HG02588 (cell line): ENCODE data around the gene POU5F1.
A peak's percentile ranks its signal among the peaks of the same experiment; 100 is the strongest.
"Not testable (repeated sequence)": the region's sequence is repeated elsewhere in the genome, so short reads cannot be mapped to it uniquely, and the experiment has no call there.

Experiments
- ATAC-seq: cut with Tn5 transposase; IDR thresholded peaks from one replicate; pipeline ENCODE4 v1.9.1; 2021; ENCODE audit warnings: mild to moderate bottlenecking, moderate library complexity; ENCODE audit not compliant: unreplicated experiment

POU5F1 gene

GRCh38 chr6:31170600-31170881 lies at the start of gene POU5F1:
Gene POU5F1 (minus strand): TSS chr6:31170682. CDS start chr6:31170620, 62 bp downstream.
- ATAC-seq = no peak

GRCh38 chr6:31216208-31216898 lies 45.9 kb upstream of the POU5F1 start:
- ATAC-seq = no peak

GRCh38 chr6:31215216-31215615 lies 44.7 kb upstream of the POU5F1 start:
- not testable (repeated sequence) for ATAC-seq

DNA sequence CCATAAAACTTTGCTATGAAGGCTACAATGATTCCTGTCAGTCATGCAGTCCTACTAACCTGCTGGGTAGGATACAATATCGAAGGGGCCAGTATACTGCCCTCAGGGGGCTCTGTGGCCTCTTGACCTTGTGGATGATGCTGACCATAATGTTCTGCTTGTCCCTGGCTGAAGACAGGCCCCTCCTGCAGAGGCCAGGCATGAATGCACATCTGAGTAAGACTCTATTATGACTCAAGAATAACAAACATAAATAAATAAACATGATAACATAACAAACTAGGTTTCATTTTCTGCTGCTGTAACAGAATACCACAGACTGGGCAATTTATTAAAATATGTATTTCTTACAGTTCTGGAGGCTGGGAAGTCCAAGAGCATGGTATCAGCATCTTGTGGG lies 44.0 kb upstream of the POU5F1 start:
- ATAC-seq = no peak

- ATAC-seq = no peak
Observed at GRCh38 chr6:31210741-31211532, 40.5 kb upstream of the POU5F1 start.

DNA sequence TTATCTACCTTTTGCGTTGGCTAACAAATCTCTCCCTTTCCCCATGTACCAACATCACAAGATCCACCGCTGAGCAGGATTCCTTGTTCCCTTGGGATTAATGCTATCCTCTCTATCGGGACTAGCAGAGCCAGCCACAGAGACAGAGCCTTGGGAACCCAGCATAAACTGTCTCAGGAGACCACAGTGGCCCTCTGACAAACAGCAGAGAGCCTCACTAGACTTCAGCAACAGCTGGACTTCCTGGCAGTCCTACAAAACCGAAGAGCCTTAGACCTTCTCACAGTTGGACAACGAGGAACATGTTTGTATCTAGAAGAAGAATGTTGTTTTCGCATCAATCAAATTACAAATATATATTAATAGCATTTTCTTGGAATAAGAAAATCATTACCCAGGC lies 39.6 kb upstream of the POU5F1 start:
- no peak for ATAC-seq

- no peak for ATAC-seq
Observed at GRCh38 chr6:31209137-31209536, 38.7 kb upstream of the POU5F1 start.

DNA sequence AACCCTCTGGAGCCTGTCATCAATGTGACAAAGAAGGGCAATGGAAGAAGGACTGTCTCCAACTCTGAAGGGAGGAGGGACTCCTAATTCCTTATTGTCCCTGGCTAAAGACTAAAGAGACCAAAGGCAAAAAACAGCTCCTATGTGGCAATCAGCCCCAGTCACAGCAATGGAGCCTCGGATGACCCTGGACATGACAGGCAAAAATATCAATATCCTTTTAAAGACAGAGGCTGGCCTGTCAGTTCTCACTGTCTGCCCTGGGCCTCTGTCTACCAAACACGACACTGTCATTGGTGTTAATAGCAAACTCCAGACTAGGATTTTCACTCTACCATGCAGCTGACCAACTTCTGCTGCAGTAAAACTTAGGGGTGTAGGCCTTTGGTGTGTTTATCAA lies 38.0 kb upstream of the POU5F1 start:
- no peak for ATAC-seq

DNA sequence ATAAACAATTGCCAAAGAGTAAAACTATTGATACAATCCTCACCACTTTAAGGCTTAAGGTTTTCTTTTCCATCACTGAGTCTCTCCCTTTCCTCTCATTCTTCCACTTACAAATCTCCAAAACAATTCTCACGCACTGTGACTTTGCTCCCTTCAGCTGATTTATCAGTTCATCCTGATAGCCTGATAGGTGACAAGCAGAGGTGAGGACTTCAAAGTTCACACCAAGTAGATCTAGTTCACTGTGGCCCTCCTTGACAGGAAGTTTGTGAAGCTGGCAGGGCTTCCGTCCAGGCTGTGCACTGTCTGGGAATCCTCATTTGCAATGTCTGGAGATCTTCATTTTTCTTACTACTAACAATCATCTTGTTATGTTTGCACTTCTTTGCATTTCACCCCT lies 35.2 kb upstream of the POU5F1 start:
- no peak for ATAC-seq

DNA sequence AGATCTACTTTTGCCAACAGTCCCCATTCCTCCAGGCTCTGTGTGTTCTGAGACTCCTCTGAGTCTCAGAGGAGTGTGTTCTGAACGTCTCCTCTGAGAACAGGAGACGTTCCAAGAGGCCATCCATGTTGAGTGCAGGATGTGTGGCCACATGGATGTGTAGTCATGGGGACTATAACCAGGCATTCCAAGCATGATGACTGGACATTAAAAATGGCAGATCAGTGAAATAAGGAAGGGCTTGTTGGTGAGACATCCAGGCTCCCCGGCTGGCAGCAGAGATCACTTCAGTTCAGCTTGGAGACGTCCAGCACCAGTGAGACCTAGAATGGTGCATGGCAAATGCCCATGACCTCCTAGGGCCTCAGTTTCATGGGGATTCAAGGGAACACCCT lies 34.3 kb upstream of the POU5F1 start:
- no peak for ATAC-seq

DNA sequence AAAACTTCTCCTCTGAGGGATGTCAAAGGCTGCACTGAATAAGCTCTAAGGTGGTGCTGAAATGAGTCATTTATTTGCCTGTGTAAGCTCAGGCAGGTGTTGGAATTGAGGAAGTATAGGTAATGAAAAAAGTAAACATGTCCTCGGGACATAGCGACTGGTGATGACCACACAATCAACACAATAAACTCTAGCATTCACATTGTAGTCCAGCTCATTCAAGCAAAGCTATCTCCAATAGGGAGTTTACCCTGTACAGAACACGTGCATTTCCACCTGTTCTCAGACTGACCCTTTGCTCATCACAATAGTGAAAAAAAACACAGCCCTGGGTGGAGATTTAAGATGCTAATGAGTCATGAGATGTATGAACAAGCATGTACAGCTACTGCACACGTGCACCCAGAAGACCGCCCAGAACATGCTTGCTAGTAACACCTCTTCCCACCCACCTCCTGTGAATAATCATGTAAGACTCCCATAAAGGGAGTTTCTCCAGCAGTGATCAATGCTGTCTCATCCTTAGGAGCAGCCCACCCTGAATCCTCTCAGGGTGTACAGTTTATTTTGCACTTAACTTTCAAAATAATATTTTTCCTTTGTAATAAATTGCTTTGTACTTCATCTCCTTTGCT lies 33.0 kb upstream of the POU5F1 start:
- peak; percentile 57 for ATAC-seq

- ATAC-seq = no peak
Observed at GRCh38 chr6:31202259-31203166, 32.0 kb upstream of the POU5F1 start.

- ATAC-seq = not testable (repeated sequence)
Observed at GRCh38 chr6:31199105-31199452, 28.6 kb upstream of the POU5F1 start.

- ATAC-seq = peak; percentile 63
Observed at GRCh38 chr6:31197559-31198305, 27.2 kb upstream of the POU5F1 start.

GRCh38 chr6:31196251-31197022 lies 26.0 kb upstream of the POU5F1 start:
- ATAC-seq = not testable (repeated sequence)

GRCh38 chr6:31195308-31195979 lies 25.0 kb upstream of the POU5F1 start:
- not testable (repeated sequence) for ATAC-seq

DNA sequence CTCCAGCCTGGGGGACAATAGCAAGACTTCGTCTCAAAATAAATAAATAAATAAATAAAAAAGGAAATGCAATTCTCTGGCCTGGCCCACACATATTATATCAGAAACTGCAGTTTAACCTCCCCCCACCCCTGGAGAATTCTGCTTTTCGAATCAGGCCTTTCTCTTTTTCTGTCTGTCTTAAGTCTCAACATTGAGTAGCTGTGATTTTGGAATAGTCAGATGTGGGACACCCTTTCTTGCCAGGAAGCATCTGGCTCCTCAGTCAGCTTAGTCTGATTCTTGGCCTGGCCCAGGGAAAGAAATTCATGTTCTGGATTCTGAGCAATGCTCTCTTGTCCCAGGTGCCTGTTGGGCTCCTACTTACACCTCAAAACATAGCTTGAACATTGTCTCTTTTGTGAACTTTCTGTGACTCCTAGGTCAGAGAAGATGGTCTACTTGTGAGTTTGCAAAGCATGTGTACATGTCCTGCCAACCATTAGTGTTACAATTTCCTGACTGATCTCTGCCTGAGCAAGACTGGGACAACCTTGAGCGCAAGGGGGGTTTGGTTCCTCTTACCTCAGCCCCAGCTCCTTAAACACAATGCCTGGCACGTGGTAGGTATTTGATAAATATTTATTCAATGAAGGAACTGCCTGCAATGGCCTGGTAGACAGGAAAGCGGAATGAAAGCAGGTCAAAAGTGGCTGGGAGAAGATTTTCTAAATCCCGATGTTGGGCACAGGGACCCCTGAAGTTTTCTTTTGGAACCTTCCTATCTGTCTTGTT lies 23.8 kb upstream of the POU5F1 start:
- no peak for ATAC-seq

- ATAC-seq = no peak
Observed at GRCh38 chr6:31193206-31193605, 22.7 kb upstream of the POU5F1 start.
